ENCODE measurements around the gene ARL1. TPM values are rescaled to one million over a fixed set of nuclear protein-coding genes. Genes with fewer than 3 reads are reported as not detected.

ARL1 gene
- total and polyA plus RNA-seq, 10 of the 15 experiments (the other 5 are each of a cell fraction or from before 2014, with no cell fraction given) = 28.5 to 95.0 (median 65.7) TPM

- Histone ChIP-seq H3K36me3 (ENCODE audit: control insufficient read depth in 2 of 2, insufficient read depth in 2 of 2, low read length in 1 of 2) (no peaks in the 10 kb centered on the region), H3K27ac (ENCODE audit: control insufficient read depth, insufficient read depth) (no peak overlapping the region), H3K79me2 (ENCODE audit: control insufficient read depth, insufficient read depth, low read length) (no peaks in the 10 kb centered on the region), H4K20me1 (ENCODE audit: control insufficient read depth, insufficient read depth) (no peaks in the 10 kb centered on the region), H3K4me3 (no peak overlapping the region), H3K9ac (ENCODE audit: control insufficient read depth, insufficient read depth, low read length) (no peak overlapping the region), H3K27me3 (replicated peaks in 1 of 2; ENCODE audit: control insufficient read depth in 2 of 2, insufficient read depth in 2 of 2, low read length in 1 of 2) (no peaks in the 10 kb centered on the region; a peak in 1 of 4 replicates), H3K4me1 (ENCODE audit: control insufficient read depth, insufficient read depth, low read length) (no peaks in the 10 kb centered on the region), H3K9me3 (replicated peaks; ENCODE audit: control insufficient read depth, insufficient read depth, low read length) (no peaks in the 10 kb centered on the region), H2AFZ (ENCODE audit: control insufficient read depth, low read depth, low read length) (no peak overlapping the region), H3K4me2 (ENCODE audit: control insufficient read depth, insufficient read depth) (no peak overlapping the region)
- ChIA-PET SMC1A (ENCODE audit: uncharacterized antibody, unreplicated experiment) (interaction anchor here (1.1 kb wide), 1 partner anchor 22 kb away, joined by 3 read pairs; no protein-coding TSS in a partner anchor), RAD21 (ENCODE audit: unreplicated experiment) (no interaction called here), POLR2A (no interaction called here), CTCF (no interaction called here)
- TF ChIP-seq MEF2B (IDR thresholded peaks at IDR 0.05; ENCODE audit: partially characterized antibody, poor library complexity, severe bottlenecking) = no peak
- TF ChIP-seq HSF1 (IDR thresholded peaks at IDR 0.05; ENCODE audit: low read depth, low read length) = no peak
- TF ChIP-seq, protein P1, sequence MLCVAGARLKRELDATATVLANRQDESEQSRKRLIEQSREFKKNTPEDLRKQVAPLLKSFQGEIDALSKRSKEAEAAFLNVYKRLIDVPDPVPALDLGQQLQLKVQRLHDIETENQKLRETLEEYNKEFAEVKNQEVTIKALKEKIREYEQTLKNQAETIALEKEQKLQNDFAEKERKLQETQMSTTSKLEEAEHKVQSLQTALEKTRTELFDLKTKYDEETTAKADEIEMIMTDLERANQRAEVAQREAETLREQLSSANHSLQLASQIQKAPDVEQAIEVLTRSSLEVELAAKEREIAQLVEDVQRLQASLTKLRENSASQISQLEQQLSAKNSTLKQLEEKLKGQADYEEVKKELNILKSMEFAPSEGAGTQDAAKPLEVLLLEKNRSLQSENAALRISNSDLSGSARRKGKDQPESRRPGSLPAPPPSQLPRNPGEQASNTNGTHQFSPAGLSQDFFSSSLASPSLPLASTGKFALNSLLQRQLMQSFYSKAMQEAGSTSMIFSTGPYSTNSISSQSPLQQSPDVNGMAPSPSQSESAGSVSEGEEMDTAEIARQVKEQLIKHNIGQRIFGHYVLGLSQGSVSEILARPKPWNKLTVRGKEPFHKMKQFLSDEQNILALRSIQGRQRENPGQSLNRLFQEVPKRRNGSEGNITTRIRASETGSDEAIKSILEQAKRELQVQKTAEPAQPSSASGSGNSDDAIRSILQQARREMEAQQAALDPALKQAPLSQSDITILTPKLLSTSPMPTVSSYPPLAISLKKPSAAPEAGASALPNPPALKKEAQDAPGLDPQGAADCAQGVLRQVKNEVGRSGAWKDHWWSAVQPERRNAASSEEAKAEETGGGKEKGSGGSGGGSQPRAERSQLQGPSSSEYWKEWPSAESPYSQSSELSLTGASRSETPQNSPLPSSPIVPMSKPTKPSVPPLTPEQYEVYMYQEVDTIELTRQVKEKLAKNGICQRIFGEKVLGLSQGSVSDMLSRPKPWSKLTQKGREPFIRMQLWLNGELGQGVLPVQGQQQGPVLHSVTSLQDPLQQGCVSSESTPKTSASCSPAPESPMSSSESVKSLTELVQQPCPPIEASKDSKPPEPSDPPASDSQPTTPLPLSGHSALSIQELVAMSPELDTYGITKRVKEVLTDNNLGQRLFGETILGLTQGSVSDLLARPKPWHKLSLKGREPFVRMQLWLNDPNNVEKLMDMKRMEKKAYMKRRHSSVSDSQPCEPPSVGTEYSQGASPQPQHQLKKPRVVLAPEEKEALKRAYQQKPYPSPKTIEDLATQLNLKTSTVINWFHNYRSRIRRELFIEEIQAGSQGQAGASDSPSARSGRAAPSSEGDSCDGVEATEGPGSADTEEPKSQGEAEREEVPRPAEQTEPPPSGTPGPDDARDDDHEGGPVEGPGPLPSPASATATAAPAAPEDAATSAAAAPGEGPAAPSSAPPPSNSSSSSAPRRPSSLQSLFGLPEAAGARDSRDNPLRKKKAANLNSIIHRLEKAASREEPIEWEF (IDR thresholded peaks at IDR 0.05; ENCODE audit: insufficient replicate concordance, low read depth, low read length) = no peak
- TF ChIP-seq IRF5 (IDR thresholded peaks at IDR 0.05; ENCODE audit: borderline replicate concordance) = no peak
- TF ChIP-seq FOS (IDR thresholded peaks at IDR 0.05; ENCODE audit: borderline replicate concordance, extremely low read depth, insufficient read length) = no peak
- TF ChIP-seq NFIC (IDR thresholded peaks at IDR 0.05; ENCODE audit: low read depth, low read length) = no peak
- TF ChIP-seq, protein P2, sequence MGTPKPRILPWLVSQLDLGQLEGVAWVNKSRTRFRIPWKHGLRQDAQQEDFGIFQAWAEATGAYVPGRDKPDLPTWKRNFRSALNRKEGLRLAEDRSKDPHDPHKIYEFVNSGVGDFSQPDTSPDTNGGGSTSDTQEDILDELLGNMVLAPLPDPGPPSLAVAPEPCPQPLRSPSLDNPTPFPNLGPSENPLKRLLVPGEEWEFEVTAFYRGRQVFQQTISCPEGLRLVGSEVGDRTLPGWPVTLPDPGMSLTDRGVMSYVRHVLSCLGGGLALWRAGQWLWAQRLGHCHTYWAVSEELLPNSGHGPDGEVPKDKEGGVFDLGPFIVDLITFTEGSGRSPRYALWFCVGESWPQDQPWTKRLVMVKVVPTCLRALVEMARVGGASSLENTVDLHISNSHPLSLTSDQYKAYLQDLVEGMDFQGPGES (IDR thresholded peaks at IDR 0.05) = no peak
- TF ChIP-seq SRF (IDR thresholded peaks at IDR 0.05; ENCODE audit: low read depth in 2 of 2, low read length in 2 of 2) = no peak
- no peak for TF ChIP-seq SUPT20H (IDR thresholded peaks at IDR 0.05; ENCODE audit: borderline replicate concordance, control insufficient read depth, low read depth, low read length)
- TF ChIP-seq NBN (IDR thresholded peaks at IDR 0.05) = no peak
- TF ChIP-seq PAX5 (IDR thresholded peaks at IDR 0.05; ENCODE audit: borderline replicate concordance, low read depth, low read length) = no peak
- TF ChIP-seq SPI1 (IDR thresholded peaks at IDR 0.05; ENCODE audit: borderline replicate concordance, insufficient read depth, low read depth, low read length) = no peak
- TF ChIP-seq SREBF2 (IDR thresholded peaks at IDR 0.05; ENCODE audit: low read length) = no peak
- no peak for FAIRE-seq
- in situ Hi-C loops (cut with MboI) (no loop called here), intact Hi-C loops (cut with micrococcal nuclease; ENCODE audit: unreplicated experiment) (no loop called here)
- no peak for ATAC-seq
- no TSS peak for BruUV-seq (replicated peaks)
- no peak for DNase-seq (ENCODE audit: low read depth, low spot score)
These were observed 34.1 kb upstream of the ARL1 start for GRCh38 chr12:101441461-101442224.

Data from GM12878 (cell line).